H1 (cell line): Measurements from ENCODE around the gene VN1R5. TPM values are rescaled to one million over a fixed set of nuclear protein-coding genes. Genes with fewer than 3 reads are reported as not detected.
A peak's percentile ranks its signal among the peaks of the same experiment; 100 is the strongest.

ENCODE experiments used
- CTCF ChIA-PET: fragments of 300-600 bp; sonication (Branson Sonifier 250); formaldehyde crosslinking; loops from one replicate; lab custom pipeline; 2021; ENCODE audit not compliant: partially characterized antibody; lab: Charles Lee
- POLR2A ChIA-PET: fragments of 300-600 bp; sonication (Branson Sonifier 250); formaldehyde crosslinking; loops from one replicate; lab custom pipeline; 2021; ENCODE audit warnings: inconsistent platforms; ENCODE audit not compliant: partially characterized antibody; lab: Charles Lee
- DNase-seq, 2 experiments: peaks; one replicate each; pipeline versions ENCODE4 v3.0.0 to v3.0.0-alpha.2; 2010 to 2022; ENCODE audit warnings: low spot score in 2 of 2, low read depth in 1 of 2, mixed read lengths in 1 of 2
- FAIRE-seq: peaks from 2 replicates; lab custom pipeline; 2011; peaks lifted over from hg19 to GRCh38; lab: Jason Lieb, UNC
- H2AFZ ChIP-seq: 2 replicates; pipeline ENCODE4 v1.8.1; 2012; ENCODE audit warnings: low read length, inconsistent platforms
- H2AK5ac ChIP-seq: 2 replicates; pipeline ENCODE4 v1.6.1; 2013; ENCODE audit warnings: low read depth, low read length
- H2BK120ac ChIP-seq: replicated peaks from 2 replicates; pipeline ENCODE3; 2013; ENCODE audit warnings: low read depth, low read length, inconsistent platforms
- H2BK12ac ChIP-seq: 2 replicates; pipeline ENCODE4 v1.6.1; 2013; ENCODE audit warnings: low read depth, low read length
- H2BK15ac ChIP-seq: 2 replicates; pipeline ENCODE4 v1.6.1; 2013; ENCODE audit warnings: low read length
- H2BK20ac ChIP-seq: 2 replicates; pipeline ENCODE4 v1.6.1; 2013; ENCODE audit warnings: low read length
- H2BK5ac ChIP-seq: 2 replicates; pipeline ENCODE4 v1.6.1; 2013; ENCODE audit warnings: low read depth, low read length
- H3K14ac ChIP-seq: 2 replicates; pipeline ENCODE4 v1.6.1; 2013; ENCODE audit warnings: inconsistent platforms; ENCODE audit not compliant: insufficient read length
- H3K18ac ChIP-seq: 2 replicates; pipeline ENCODE4 v1.6.1; 2013; ENCODE audit warnings: low read length; ENCODE audit errors: extremely low read depth
- H3K23ac ChIP-seq: 2 replicates; pipeline ENCODE4 v1.6.1; 2013; ENCODE audit warnings: inconsistent platforms; ENCODE audit not compliant: insufficient read length
- H3K23me2 ChIP-seq: 2 replicates; pipeline ENCODE4 v1.6.1; 2013; ENCODE audit warnings: low read depth, low read length
- H3K27ac ChIP-seq: 2 replicates; pipeline ENCODE4 v1.6.1; 2011; ENCODE audit warnings: low read depth, low read length, inconsistent platforms
- H3K27me3 ChIP-seq, 4 experiments: replicated peaks in 1 of 4; 1 replicate in 1 of 4; 2 replicates in 3 of 4; pipeline versions ENCODE4 v1.6.1 to v1.8.1; 2011 to 2013; ENCODE audit warnings: low read length in 3 of 4, mild to moderate bottlenecking in 3 of 4, inconsistent platforms in 2 of 4, mixed read lengths in 2 of 4, moderate library complexity in 1 of 4; ENCODE audit not compliant: control insufficient read depth in 3 of 4, insufficient read depth in 3 of 4; ENCODE audit errors: extremely low read depth in 1 of 4
- H3K36me3 ChIP-seq, 4 experiments: 2 replicates each; pipeline versions ENCODE4 v1.6.1 to v1.8.1; 2011 to 2013; ENCODE audit warnings: mild to moderate bottlenecking in 4 of 4, low read length in 3 of 4, moderate library complexity in 2 of 4, control low read depth in 1 of 4, inconsistent platforms in 1 of 4; ENCODE audit not compliant: insufficient read depth in 4 of 4, control insufficient read depth in 2 of 4
- H3K4ac ChIP-seq: replicated peaks from 2 replicates; pipeline ENCODE3; 2013; ENCODE audit warnings: low read length, low read depth, mixed read lengths, inconsistent platforms; ENCODE audit not compliant: insufficient read length
- H3K4me1 ChIP-seq, 4 experiments: replicated peaks in 1 of 4; 1 replicate in 1 of 4; 2 replicates in 3 of 4; pipeline versions ENCODE4 v1.6.1 to v1.8.1; 2011 to 2013; ENCODE audit warnings: low read length in 3 of 4, inconsistent platforms in 2 of 4, mixed read lengths in 1 of 4; ENCODE audit not compliant: insufficient read depth in 4 of 4, control insufficient read depth in 3 of 4
- H3K4me2 ChIP-seq, 2 experiments: 2 replicates each; pipeline versions ENCODE4 v1.6.1 to v1.8.1; 2011 to 2013; ENCODE audit warnings: low read depth in 2 of 2, low read length in 2 of 2, control low read depth in 1 of 2, inconsistent platforms in 1 of 2, mild to moderate bottlenecking in 1 of 2; ENCODE audit not compliant: insufficient read depth in 1 of 2
- H3K4me3 ChIP-seq, 4 experiments: fragments of 200-600, 300-600 bp in 1 of 4; sonication (generic), shearing (Covaris generic), sonication (Bioruptor Twin) in 1 of 4; 2 replicates each; pipeline versions ENCODE4 v1.5.1 to v1.8.1; 2011 to 2016; ENCODE audit warnings: low read length in 4 of 4, low read depth in 3 of 4, control low read depth in 2 of 4, inconsistent platforms in 2 of 4, mild to moderate bottlenecking in 2 of 4, mixed read lengths in 1 of 4, moderate library complexity in 1 of 4; ENCODE audit not compliant: insufficient read depth in 2 of 4; ENCODE audit errors: extremely low read depth in 1 of 4
- H3K56ac ChIP-seq: replicated peaks from 2 replicates; pipeline ENCODE3; 2013; ENCODE audit warnings: low read depth, mild to moderate bottlenecking, mixed read lengths, low read length, inconsistent platforms; ENCODE audit not compliant: insufficient read length
- H3K79me1 ChIP-seq: 2 replicates; pipeline ENCODE4 v1.6.1; 2013; ENCODE audit warnings: low read depth, low read length, control low read depth
- H3K79me2 ChIP-seq, 2 experiments: 2 replicates each; pipeline versions ENCODE4 v1.6.1 to v1.8.1; 2012 to 2013; ENCODE audit warnings: low read length in 2 of 2, mild to moderate bottlenecking in 2 of 2, inconsistent platforms in 1 of 2; ENCODE audit not compliant: insufficient read depth in 2 of 2, control insufficient read depth in 1 of 2
- H3K9ac ChIP-seq, 4 experiments: replicated peaks in 1 of 4; 1 replicate in 1 of 4; 2 replicates in 3 of 4; pipeline versions ENCODE4 v1.6.1 to v1.8.1; 2011 to 2013; ENCODE audit warnings: low read depth in 3 of 4, low read length in 3 of 4, control low read depth in 2 of 4, mild to moderate bottlenecking in 2 of 4, moderate library complexity in 2 of 4, inconsistent platforms in 1 of 4; ENCODE audit errors: extremely low read depth in 1 of 4
- H3K9me3 ChIP-seq, 2 experiments: 2 replicates each; pipeline versions ENCODE4 v1.6.1 to v1.8.1; 2012 to 2013; ENCODE audit warnings: mild to moderate bottlenecking in 2 of 2, moderate library complexity in 2 of 2, control low read depth in 1 of 2, inconsistent platforms in 1 of 2, low read depth in 1 of 2, low read length in 1 of 2, mixed read lengths in 1 of 2; ENCODE audit not compliant: insufficient read depth in 2 of 2
- H4K20me1 ChIP-seq, 2 experiments: replicated peaks in 1 of 2; 2 replicates each; pipeline versions ENCODE3 to v1.8.1; 2011 to 2013; ENCODE audit warnings: inconsistent platforms in 2 of 2, low read length in 2 of 2, mild to moderate bottlenecking in 1 of 2; ENCODE audit not compliant: insufficient read depth in 2 of 2, control insufficient read depth in 1 of 2
- H4K5ac ChIP-seq: 2 replicates; pipeline ENCODE4 v1.6.1; 2013; ENCODE audit warnings: low read length, low read depth, mixed read lengths, inconsistent platforms; ENCODE audit not compliant: insufficient read length
- H4K8ac ChIP-seq: 2 replicates; pipeline ENCODE4 v1.8.0; 2013; ENCODE audit warnings: mild to moderate bottlenecking, moderate library complexity, low read length, inconsistent platforms; ENCODE audit not compliant: insufficient read depth; ENCODE audit errors: extremely low read depth
- H4K91ac ChIP-seq: replicated peaks from 2 replicates; pipeline ENCODE3; 2013; ENCODE audit warnings: low read length, mixed read lengths, inconsistent platforms; ENCODE audit not compliant: insufficient read length
- ATF2 ChIP-seq: IDR thresholded peaks from 2 replicates; pipeline ENCODE4 v1.6.1; 2012; ENCODE audit warnings: low read length, inconsistent platforms
- ATF3 ChIP-seq: IDR thresholded peaks from 2 replicates; pipeline ENCODE4 v1.6.1; 2011; ENCODE audit warnings: low read depth, mild to moderate bottlenecking, low read length; ENCODE audit not compliant: insufficient read depth
- BCL11A ChIP-seq, 2 experiments: IDR thresholded peaks; one replicate each; pipeline ENCODE4 v1.6.1; 2011; ENCODE audit warnings: low read depth in 2 of 2, low read length in 2 of 2, mild to moderate bottlenecking in 2 of 2
- CTBP2 ChIP-seq: IDR thresholded peaks from 2 replicates; pipeline ENCODE4 v1.7.0; 2011; ENCODE audit warnings: borderline replicate concordance, mild to moderate bottlenecking, moderate library complexity, mixed read lengths, low read length; ENCODE audit not compliant: insufficient read depth, insufficient read length
- EP300 ChIP-seq, 2 experiments: IDR thresholded peaks; 1 replicate in 1 of 2; 2 replicates in 1 of 2; pipeline ENCODE4 v1.6.1; 2011 to 2012; ENCODE audit warnings: low read depth in 2 of 2, low read length in 2 of 2, mild to moderate bottlenecking in 2 of 2, borderline replicate concordance in 1 of 2, inconsistent platforms in 1 of 2, moderate library complexity in 1 of 2
- FOSL1 ChIP-seq: IDR thresholded peaks from 2 replicates; pipeline ENCODE4 v1.6.1; 2011; ENCODE audit warnings: mild to moderate bottlenecking, low read depth, low read length, moderate library complexity; ENCODE audit not compliant: insufficient read depth
- SP4 ChIP-seq: IDR thresholded peaks from 2 replicates; pipeline ENCODE4 v1.6.1; 2012; ENCODE audit warnings: low read length, inconsistent platforms
- SUZ12 ChIP-seq: fragments of 200-600 bp; sonication (generic); IDR thresholded peaks from 2 replicates; pipeline ENCODE4 v1.6.1; 2012; ENCODE audit warnings: mild to moderate bottlenecking, inconsistent platforms, low read length, moderate library complexity, mixed read lengths
- TAF7 ChIP-seq: optimal IDR thresholded peaks from 2 replicates; pipeline ENCODE3; 2011; ENCODE audit warnings: low read depth, mild to moderate bottlenecking, inconsistent platforms, low read length, moderate library complexity, borderline replicate concordance
- ZNF274 ChIP-seq: IDR thresholded peaks from 2 replicates; pipeline ENCODE4 v1.7.0; 2012; ENCODE audit warnings: low read length, borderline replicate concordance; ENCODE audit errors: extremely low read depth
- WGBS, 2 experiments: shearing (Covaris generic) in 1 of 2; methylation state at CpG; one replicate each; pipeline versions ENCODE4 v1.1.6 to v1.1.7; 2013 to 2015; ENCODE audit warnings: low lambda C conversion rate in 2 of 2, mixed read lengths in 2 of 2, inconsistent platforms in 1 of 2, low coverage in 1 of 2, missing lambda C conversion rate in 1 of 2; ENCODE audit not compliant: insufficient replicate concordance in 2 of 2, insufficient coverage in 1 of 2, insufficient read length in 1 of 2; ENCODE audit errors: extremely low coverage in 1 of 2, missing lambda C conversion rate in 1 of 2; 5-methylcytosine and 5-hydroxymethylcytosine counted together
- polyA plus RNA-seq, 7 experiments: library from polyadenylated mRNA; depleted of rRNA in 3 of 7; stranded (reverse) in 5 of 7; unstranded in 2 of 7; fragments of >200 nt in 5 of 7; fragments of 200-250 nt in 2 of 7; gene quantifications; 1 replicate in 5 of 7; 2 replicates in 1 of 7; 4 replicates in 1 of 7; pipeline versions ENCODE4 v1.2.1 to v1.2.3, GENCODE V29; 2011 to 2013; ENCODE audit warnings: missing spikeins in 2 of 7, mixed read lengths in 2 of 7
- total RNA-seq: library from RNA; stranded (reverse); fragmentation: NEBNext Ultra II Directional; extraction: Animal tissue kit (Norgen Biotek cat#: 25700); gene quantifications from 2 replicates; pipeline ENCODE4 v1.2.1, GENCODE V29; 2021

VN1R5 gene
- total and polyA plus RNA-seq, 2 of the 8 experiments (the other 6 are each of a cell fraction or from before 2014, with no cell fraction given): not detected

GRCh38 chr1:247274605-247275256 is 18.9 kb downstream of the VN1R5 start:
- no peak overlapping the region for H3K9ac ChIP-seq
- peak overlapping the region; percentile 3 for H2BK120ac ChIP-seq
- peaks cover 3 to 4% of the 10 kb centered on the region in 2 experiments; a peak in 3 of 4 replicates for H3K9me3 ChIP-seq
- H3K4ac ChIP-seq: no peak overlapping the region
- FAIRE-seq (no peak), DNase-seq (no peak)
- H3K23me2 ChIP-seq: no peaks in the 10 kb centered on the region; the same call in 1 of the 2 replicates
- ChIA-PET CTCF (interaction anchor here (0.8 to 1.0 kb wide), 2 partner anchors 19 to 38 kb away, joined by 3 read pairs; partner anchors contain the start of gene VN1R5), POLR2A (no interaction called here)
- H4K5ac ChIP-seq: no peak overlapping the region
- H2BK12ac ChIP-seq: no peak overlapping the region
- H2BK15ac ChIP-seq: no peak overlapping the region
- no peaks in the 10 kb centered on the region for H3K79me2 ChIP-seq
- no peak overlapping the region for H2BK5ac ChIP-seq
- H3K14ac ChIP-seq: no peak overlapping the region
- no peaks in the 10 kb centered on the region for H3K36me3 ChIP-seq
- no peak overlapping the region for H3K4me2 ChIP-seq
- no peaks in the 10 kb centered on the region for H3K27me3 ChIP-seq
- H3K4me1 ChIP-seq: no peaks in the 10 kb centered on the region
- H2AFZ ChIP-seq: no peak overlapping the region
- no peak overlapping the region for H2AK5ac ChIP-seq
- H3K23ac ChIP-seq: no peak overlapping the region
- H3K56ac ChIP-seq: no peak overlapping the region
- no peaks in the 10 kb centered on the region for H3K79me1 ChIP-seq
- H2BK20ac ChIP-seq: no peak overlapping the region
- H3K18ac ChIP-seq: no peak overlapping the region
- H3K27ac ChIP-seq: no peak overlapping the region
- H4K8ac ChIP-seq: no peak overlapping the region
- peaks cover 0 to 2% of the 10 kb centered on the region in 2 experiments for H4K20me1 ChIP-seq
- 95% methylated on average over 3 of the region's 3 CpGs; no CpG with 5 or more reads in 1 of the 2 experiments for WGBS, 2 experiments
- H3K4me3 ChIP-seq: no peak overlapping the region
- H4K91ac ChIP-seq: no peak overlapping the region
- TF ChIP-seq CTBP2: no peak
- TF ChIP-seq ATF3: no peak
- TF ChIP-seq FOSL1: no peak
- no peak for TF ChIP-seq ZNF274
- no peak for TF ChIP-seq SP4
- no peak for TF ChIP-seq TAF7
- no peak for TF ChIP-seq EP300 (IDR thresholded peaks at IDR 0.05; ENCODE audit: borderline replicate concordance in 1 of 2, low read depth in 2 of 2, low read length in 2 of 2)
- TF ChIP-seq SUZ12: no peak
- no peak for TF ChIP-seq ATF2
- no peak for TF ChIP-seq BCL11A (IDR thresholded peaks at IDR 0.05; ENCODE audit: low read depth in 2 of 2, low read length in 2 of 2)
